Left kidney (tissue), 8 donors: ENCODE data around the gene MYL10. TPM values are rescaled to one million over a fixed set of nuclear protein-coding genes. Genes with fewer than 3 reads are reported as not detected.

Experiments used
- DNase-seq: peaks from one replicate; pipeline ENCODE4 v3.0.0-alpha.2; 2013
- long read RNA-seq, 8 donors: transcript quantifications; one replicate each; lab custom pipeline, GENCODE V29; 2026
- polyA plus RNA-seq: library from polyadenylated mRNA; unstranded; fragments of 120-200 nt; gene quantifications from one replicate; pipeline ENCODE4 v1.2.1, GENCODE V29; 2013; ENCODE audit not compliant: insufficient read length

Gene MYL10
- polyA plus RNA-seq: 0.37 TPM
- long read RNA-seq, donor 1: 0 reads
- long read RNA-seq, donor 2: 0 reads
- long read RNA-seq, donor 3: 0 reads
- long read RNA-seq, donor 4: 0 reads
- long read RNA-seq, donor 5: 0 reads
- long read RNA-seq, donor 6: 0 reads
- long read RNA-seq, donor 7: 0 reads
- long read RNA-seq, donor 8: 0 reads

DNA sequence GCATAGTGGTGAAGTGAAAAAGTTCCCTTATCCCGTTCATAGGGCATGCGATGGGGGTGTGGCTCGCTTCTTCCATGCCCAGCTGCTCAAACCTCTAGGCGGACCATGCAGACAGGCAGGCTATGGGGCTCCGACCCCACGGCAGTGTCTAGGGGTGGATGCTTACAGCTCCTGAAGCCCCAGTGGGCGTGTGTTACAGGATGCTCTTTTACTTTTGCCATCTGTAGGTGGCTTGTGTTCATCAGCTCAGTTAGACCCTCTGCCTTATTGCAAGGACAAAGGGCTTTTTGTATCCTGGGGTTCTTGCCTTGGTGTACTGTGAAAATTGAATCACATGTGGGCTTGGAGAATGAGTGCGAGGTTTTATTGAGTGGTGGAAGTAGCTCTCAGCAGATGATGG is at the start of gene MYL10:
Gene MYL10 (minus strand): TSS at position 126 of the 400 bp plus-strand sequence. CDS start 178 bp downstream, outside the sequence.
- DNase-seq: no peak

DNA sequence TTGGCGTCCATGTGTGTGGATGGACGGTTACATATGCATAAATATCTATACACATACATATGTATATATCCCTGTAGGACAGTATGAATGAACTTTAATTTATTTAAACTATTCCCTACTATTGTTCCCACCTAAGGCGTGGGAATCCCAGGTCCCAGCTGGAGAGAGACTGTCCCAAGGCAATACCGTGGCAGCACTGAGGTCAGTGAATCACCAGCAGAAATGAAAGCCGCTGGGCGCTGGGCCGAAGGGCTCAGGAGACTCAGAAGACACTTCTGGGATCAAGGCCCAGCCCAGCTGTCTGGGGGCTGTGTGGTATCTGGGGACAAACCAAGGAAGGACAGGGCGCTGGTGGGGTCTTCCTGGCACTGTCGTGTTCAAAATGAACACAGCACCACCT is 49.6 kb upstream of the MYL10 start:
- DNase-seq: no peak

DNA sequence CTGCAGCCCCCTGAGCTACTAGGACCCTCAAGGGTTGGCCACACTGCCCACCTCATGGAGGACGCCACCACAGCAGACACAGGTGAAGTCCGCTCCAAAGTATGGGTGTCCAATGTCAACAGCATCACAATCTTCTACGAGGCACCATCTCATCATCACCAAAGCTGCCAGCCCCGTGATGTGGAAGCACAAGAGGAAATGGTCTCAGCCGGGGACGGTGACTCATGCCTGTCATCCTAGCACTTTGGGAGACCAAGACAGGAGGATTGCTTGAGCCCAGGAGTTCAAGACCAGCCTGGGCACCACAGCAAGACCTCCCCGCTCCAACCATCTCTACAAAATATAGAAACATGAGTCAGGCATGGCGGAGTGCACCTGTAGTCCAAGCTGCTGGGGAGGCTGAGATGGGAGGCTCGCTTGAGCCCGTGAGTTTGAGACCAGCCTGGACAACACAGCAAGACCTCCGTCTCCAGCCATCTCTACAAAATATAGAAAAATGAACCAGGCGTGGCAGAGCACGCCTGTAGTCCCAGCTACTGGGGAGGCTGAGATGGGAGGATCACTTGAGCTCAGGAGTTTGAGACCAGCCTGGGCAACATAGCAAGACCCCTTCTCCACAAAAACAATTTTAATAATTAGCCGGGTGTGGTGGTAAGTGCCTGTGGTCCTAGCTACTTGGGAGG is 48.8 kb upstream of the MYL10 start:
- DNase-seq: no peak

DNA sequence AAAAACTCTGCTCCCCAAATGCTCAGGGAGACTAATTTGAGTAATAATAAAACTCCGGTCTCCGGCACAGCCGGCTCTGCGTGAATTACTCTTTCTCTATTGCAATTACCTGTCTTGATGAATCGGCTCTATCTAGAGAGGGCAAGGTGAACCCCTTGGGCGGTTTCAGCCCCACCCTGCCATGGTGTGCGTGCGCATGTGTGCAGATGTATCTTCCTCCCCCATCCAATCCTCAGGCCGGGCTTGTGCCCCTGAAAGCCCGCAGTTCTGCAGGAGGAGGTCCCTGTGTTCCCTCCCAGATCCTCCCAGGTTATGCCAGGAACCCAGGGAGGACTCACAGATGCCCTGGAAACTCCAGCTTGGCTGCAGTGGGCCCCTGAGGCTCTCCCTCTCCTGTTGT is 48.3 kb upstream of the MYL10 start:
- no peak for DNase-seq

DNA sequence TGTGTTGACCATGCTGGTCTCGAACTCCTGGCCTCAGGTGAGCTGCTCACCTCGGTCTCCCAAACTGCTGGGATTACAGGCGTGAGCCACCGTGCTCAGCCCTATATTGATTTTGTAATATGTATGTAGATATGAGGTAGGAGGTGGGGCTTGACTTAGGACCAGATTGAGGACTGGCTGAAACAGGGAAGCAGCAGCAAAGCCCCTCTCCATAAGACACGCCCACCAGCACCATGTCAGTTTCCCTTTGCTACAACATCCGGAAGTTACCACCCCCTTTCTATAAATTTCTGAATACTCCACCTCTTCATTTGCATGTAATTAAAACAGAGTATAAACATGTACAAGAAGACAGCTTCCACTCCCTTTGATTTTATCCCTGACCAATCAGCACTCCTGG is 47.9 kb upstream of the MYL10 start:
- DNase-seq: no peak

DNA sequence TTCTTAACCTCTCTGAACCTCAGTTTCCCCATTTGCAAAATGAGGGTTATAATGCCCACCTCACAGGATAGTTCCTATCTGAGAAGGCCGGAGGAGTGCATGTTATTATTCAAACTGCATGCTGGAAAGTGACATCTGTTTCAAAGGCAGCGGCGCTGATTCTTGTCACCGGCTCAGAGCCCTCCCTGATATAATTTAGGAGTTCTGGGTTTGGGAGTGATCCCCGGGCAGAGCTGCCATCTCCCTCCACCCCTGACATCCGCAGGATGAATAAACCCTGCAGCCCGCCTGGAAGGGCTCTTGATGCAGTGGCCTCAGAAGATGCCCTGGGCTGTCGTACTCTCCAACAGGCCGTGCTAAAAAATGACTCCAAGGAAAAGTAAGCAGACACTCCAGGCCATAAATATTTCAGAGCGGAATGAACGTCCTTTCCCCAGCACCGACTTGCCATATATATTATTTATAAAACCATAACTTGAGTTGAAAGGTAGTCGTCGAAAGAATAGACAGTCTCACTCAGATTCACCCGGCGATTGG is 47.0 kb upstream of the MYL10 start:
- no peak for DNase-seq

DNA sequence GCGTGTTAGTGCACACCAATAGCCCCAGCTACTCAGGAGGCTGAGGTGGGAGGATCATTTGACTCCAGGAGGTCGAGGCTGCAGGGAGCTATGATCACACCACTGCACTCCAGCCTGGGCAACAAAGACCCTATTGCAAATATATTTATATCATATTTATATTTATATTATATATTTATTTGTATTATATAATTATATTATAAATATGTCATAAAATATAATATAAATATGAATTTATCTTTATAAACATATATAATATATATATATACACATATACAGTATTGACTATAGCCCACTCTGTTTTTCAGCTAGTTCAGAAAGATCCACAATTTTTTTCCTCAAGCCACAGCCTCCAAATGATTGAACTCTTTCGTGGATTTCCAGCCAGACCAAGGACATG is 45.3 kb upstream of the MYL10 start:
- DNase-seq: no peak

DNA sequence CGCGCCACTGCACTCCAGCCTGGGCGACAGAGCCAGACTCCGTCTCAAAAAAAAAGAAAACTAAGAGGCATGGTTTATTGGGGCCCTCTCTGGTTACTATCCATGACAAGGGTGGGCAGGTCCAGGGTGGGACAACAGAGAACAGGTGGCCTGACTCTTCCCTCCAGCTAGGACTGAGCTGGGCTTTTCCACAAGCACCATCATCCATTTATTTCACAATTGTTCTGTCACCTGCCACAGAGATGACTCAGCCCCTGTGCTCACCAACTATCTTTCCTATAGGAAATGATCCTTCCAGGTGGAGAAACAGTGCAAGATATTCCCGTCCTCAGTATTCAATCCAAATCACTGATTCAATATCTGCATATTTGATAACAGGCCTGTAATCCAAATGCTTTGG is 44.9 kb upstream of the MYL10 start:
- DNase-seq: no peak

DNA sequence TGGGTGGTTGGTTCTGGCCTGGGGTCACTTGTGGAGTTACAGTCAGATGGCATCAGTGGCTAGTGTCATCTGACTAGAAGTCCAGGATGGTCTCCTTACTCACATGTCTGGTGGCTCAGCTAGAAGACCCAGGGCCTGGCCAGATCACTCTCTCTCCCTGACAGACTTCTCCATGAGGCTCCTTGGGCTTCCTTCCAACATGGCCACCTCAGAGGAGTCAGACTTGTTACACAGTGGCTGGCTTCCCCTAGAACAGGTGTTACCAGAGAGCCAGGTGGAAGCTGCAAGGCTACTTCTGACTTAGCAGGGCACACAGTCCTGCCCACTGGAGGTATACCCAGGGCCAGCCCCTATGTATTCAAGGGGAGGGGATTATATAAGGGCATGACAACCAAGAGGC is 44.2 kb upstream of the MYL10 start:
- DNase-seq: no peak

DNA sequence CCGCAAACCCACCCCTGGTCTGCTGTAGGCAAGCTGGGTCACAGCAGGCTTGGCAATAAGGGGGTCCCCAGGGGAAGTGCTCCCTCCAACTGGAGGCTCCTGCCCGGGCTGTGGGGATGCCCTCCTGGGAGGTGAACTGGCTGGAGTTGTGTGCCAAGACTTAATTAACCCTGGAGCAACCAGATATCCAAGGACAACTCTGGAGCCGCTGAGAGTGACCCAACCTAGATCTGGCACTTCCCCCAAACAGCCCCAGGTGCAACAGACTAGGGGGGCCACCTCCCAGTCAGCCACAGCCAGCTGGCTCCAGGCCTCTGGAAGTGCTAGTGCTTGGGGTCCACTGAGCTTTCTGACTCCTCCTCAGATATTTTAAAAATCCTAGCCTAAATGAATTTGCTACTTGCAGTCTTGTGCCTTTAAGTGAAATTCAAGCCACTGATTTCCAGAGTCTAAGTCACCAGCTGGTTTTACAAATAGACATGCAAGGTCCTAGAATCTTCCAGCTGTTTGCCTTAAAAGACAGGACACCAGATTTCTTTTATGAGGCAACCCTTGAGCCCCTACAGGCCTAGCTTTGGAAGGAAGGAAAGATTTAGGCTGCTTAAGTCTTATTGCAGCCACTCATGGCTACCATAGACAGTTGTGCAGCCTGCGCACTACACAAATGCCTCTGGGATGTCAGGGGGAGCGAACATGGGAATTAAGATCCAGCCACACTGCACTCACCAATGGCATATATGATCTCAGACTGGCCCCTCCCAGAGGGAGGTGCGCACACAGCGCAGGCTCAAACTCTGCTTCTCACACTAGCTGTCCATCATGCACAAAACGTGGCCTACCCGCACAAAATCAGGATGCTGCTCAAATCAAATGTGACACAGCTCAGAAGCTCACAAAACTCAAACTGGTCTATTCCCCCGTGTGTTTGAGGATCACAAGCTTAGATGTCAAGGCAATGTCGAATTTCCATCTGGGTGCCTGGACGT is 42.6 kb upstream of the MYL10 start:
- DNase-seq: no peak

DNA sequence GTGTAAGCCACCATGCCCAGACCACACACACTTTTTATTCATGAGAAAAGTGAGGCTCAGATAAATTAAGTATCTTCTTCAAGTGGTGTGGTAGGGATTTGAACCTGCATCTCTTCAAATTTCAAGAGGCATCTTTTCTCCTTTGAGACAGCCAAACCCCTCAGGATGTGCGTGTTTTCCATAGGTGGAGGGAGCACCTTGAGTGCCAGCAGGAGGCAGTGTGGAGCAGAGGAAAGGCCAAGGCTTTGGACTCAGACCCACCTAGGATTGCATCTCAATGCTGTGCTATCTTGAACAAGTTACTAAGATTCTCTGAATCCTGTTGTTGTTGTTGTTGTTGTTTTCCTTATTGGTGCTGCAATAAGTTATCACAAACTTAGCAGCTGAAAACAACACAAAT is 40.2 kb upstream of the MYL10 start:
- DNase-seq: no peak

DNA sequence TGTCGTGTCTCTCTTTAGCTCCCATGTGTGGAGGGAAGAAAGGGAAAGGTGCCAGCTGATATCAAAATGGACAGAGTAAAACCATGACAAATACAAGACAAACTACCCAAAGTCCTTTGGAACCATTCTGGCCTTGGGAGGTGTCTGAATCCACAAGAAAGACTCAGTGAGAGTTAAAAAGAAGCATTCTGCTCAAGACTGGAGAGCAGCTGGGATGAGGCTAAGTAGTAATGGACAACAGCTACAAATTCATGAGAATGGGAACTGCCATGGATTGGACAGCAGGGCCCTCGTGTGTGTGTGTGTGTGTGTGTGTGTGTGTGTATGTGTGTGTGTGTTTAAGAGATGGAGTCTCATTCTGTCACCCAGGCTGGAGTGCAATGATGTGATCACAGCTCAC is 39.6 kb upstream of the MYL10 start:
- DNase-seq: no peak

DNA sequence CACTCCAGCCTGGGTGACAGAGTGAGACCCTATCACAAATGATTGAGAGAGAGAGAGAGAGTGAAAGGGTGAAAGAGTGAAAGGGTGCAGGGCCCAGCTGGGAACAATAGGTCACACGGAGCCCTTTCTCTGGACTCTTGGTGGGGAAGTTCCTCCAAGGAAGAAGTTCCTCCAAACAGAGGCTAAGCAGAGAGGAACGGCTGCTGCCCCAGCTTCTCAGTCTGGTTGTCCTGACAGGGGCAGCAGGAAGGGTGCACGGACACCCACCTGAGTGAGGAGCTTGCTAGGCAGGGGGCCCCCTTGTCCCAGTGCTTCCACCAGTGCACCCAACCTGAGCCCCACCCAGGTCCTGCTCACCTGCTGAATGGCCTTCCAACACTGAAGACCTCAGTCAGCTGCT is 38.8 kb upstream of the MYL10 start:
- no peak for DNase-seq

DNA sequence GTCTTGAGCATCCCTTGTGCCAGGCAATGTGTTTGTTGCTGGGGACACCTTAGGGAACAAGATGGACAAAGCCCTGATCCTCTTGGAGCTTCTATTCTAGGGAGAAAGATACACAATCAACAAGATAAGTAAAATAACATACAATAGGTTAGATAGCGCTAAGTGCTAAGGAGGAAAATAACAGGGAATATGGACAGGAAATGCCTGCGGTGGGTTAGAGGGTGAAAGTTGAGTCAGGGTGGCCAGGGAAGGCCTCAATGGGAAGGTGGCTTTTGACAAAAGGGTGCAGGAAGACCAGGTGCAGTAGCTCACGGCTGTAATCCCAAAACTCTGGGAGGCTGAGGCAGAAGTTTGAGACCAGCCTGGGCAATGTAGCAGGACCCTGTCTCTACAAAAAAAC is 38.3 kb upstream of the MYL10 start:
- DNase-seq: no peak

DNA sequence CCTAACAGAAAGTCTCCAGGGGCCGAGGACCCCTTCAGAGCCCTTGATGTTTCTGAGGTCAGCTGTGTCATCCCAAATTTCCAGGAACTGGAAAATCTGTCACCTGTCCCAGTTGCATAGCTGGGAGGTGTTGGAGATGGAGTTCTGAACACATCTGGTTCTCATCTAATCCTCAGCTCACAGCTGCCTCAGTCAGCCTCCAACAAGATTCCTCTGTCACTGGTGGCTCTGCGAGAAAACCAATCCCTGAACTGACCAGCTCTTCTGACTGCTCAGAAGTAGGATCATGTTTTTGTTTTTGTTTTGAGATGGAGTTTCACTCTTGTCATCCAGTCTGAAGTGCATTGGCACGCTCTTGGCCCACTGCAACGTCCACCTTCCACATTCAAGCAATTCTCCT is 37.6 kb upstream of the MYL10 start:
- DNase-seq: no peak

DNA sequence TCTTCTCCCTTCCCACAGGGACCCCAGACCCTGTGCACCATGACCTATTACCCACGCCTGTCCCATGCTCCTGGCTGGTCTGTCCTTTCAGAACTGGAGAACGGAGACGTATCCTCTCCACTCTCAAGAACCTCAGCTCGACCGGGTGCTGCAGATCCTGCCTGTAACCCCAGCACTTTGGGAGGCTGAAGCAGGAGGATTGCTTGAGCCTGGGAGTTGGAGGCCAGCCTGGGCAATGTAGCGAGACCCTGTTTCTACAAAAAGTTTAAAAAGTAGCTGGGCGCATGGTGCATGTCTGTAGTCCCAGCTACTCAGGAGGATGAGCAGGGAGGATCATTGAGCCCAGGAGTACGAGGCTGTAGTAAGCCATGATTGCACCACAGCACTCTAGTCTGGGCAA is 37.2 kb upstream of the MYL10 start:
- no peak for DNase-seq

DNA sequence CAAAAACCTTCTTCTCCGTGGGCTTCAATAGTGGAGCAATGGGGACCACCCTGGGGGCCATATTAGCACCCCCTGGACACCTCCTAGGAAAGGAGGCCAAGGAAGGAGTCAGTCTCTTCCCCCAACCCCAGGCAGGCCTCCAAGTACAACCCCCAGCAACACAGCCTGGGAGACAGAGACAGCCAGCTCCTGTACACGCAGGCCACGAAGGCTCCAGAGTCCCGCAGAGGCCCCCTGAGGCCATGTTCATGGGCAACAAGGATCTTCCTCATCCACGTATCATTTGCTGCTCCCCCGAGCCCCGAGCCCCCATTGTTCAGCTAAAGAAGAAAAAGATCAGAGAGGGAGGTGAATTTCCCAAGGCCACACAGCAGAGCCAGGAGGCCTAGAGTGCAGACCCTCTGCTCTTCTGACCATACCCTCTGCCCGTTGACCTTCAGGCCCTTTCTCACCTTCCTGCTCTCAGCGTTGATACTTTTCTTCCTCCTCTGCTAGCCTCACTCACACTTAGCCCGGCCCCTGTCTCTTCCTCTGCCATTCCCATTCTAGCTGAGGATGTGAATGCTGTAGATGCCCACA is 35.9 kb upstream of the MYL10 start:
- DNase-seq: no peak

DNA sequence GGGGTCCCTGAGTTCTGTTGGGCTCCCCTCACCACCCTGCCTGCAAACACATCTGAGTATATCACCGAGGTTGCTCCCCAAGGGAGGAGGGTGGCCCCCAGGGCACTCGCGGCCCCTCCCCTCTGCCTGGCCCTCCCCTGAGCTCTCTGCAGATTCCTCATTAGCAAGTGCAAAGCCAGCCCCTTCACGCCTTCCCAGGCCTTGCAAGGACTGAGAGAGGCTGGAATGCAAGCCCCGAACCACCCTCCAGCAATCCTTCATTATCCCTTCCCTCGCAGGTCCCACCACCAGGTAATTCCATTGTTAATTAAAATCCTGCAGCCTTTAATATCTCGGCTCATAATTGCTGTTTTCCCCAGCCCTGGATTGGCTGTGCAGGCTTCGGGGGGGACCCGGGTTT is 35.3 kb upstream of the MYL10 start:
- no peak for DNase-seq

DNA sequence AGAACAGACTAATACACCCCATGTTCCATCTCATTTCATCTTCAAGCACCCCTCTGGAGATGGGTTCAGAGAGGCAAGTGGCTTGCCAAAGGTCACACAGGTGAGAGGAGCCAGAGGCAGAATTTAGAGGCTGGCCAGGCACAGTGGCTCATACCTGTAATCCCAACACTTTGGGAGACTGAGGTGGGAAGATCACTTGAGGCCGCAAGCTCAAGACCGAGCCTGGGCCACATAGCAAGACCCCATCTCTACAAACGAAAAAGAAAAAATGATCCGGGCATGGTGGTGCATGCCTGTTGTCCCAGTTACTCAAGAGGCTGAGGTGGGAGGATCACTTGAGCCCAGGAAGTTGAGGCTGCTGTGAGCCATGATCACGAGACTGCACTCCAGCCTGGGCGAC is 34.7 kb upstream of the MYL10 start:
- no peak for DNase-seq

DNA sequence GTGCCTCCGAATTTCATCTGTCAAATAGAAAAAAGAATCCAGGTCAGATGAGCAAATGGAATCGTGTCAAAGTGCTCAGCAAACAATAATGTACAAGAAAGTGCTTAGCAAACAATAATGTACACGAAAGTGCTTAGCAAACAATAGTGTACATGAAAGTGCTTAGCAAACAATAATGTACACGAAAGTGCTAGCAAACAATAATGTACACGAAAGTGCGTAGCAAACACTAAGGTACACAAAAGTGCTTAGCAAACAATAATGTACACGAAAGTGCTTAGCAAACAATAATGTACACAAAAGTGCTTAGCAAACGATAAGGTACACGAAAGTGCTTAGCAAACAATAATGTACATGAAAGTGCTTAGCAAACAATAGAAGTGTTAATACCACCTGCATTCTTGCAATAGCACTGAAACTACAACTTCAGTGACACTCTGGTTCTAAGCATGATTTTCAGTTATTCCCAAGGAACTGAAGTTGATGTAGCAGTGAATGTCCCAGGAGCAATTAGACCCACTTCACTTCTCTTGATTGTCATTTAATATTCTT is 33.4 kb upstream of the MYL10 start:
- no peak for DNase-seq

DNA sequence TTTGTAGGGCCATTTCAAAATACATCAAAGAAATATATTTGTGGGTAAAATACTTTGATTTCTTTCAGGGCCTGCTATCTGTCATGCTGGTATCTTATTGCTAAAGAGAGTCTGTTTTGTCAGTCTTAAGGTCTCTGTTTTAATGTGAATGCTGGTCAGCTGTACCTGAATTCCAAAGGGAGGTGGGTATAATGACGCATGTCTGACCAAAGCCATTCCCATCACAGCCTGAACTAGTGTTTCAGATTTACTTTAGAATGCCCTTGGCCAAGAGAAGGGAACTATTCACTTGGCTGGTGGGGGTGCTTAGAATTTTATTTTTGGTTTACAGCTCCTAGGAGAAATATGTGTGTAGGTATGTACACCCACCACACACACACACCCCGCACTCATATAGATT is 30.6 kb upstream of the MYL10 start:
- no peak for DNase-seq

DNA sequence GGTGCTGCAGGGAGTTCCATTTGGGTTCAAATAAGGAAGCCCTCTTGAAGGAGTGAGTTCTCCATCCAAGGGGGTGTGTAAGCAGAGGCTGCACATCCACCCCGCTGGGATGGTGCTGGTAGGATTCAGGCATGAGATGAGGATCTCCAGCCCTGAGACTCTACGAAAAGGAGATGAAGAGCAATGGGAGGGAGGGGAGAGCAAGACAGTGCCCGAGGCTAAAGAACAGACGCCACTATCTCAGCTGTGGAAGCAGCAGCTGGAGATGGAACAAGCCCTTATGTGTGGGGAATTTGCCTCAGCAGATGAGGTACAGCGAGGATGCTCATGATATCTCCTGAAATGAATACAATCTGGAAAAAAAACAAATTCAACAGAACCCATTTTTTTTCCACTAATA is 28.1 kb upstream of the MYL10 start:
- DNase-seq: no peak
